Glutamatergic neuron (in vitro differentiated cells): ENCODE measurements around the gene NUDT16L1. TPM values are rescaled to one million over a fixed set of nuclear protein-coding genes. Genes with fewer than 3 reads are reported as not detected.

ENCODE experiments used
- DNase-seq: peaks from one replicate; pipeline ENCODE4 v3.0.0; 2022
- H3K27ac Mint-ChIP-seq: one replicate; pipeline ENCODE4 v1.8.0; 2020; ENCODE audit warnings: mild to moderate bottlenecking, mixed read lengths, inconsistent platforms; ENCODE audit not compliant: unreplicated experiment
- H3K27me3 Mint-ChIP-seq: one replicate; pipeline ENCODE4 v1.8.0; 2020; ENCODE audit warnings: mild to moderate bottlenecking, moderate library complexity, mixed read lengths, inconsistent platforms; ENCODE audit not compliant: unreplicated experiment
- H3K36me3 Mint-ChIP-seq: one replicate; pipeline ENCODE4 v1.8.0; 2020; ENCODE audit warnings: mild to moderate bottlenecking, mixed read lengths, inconsistent platforms; ENCODE audit not compliant: unreplicated experiment
- H3K4me1 Mint-ChIP-seq: one replicate; pipeline ENCODE4 v1.8.0; 2020; ENCODE audit warnings: mild to moderate bottlenecking, low read depth, mixed read lengths, inconsistent platforms; ENCODE audit not compliant: unreplicated experiment
- H3K4me3 Mint-ChIP-seq: one replicate; pipeline ENCODE4 v1.8.0; 2020; ENCODE audit warnings: mild to moderate bottlenecking, mixed read lengths, inconsistent platforms; ENCODE audit not compliant: unreplicated experiment
- H3K9me3 Mint-ChIP-seq: one replicate; pipeline ENCODE4 v1.8.0; 2020; ENCODE audit warnings: mild to moderate bottlenecking, moderate library complexity, mixed read lengths, inconsistent platforms; ENCODE audit not compliant: unreplicated experiment
- total RNA-seq: library from RNA; stranded (reverse); fragmentation: NEBNext Ultra II Directional; extraction: Animal tissue kit (Norgen Biotek cat#: 25700); gene quantifications from one replicate; pipeline ENCODE4 v1.2.1, GENCODE V29; 2021; ENCODE audit not compliant: unreplicated experiment
- TF ChIP-seq, protein P1 (sequence below): fragments of 200-600 bp; sonication (generic); IDR thresholded peaks from one replicate; pipeline ENCODE4 v1.5.0; 2021; ENCODE audit not compliant: partially characterized antibody, unreplicated experiment

NUDT16L1 gene
- total RNA-seq, 1 donor from 2014 or later = 34.3 TPM

DNA sequence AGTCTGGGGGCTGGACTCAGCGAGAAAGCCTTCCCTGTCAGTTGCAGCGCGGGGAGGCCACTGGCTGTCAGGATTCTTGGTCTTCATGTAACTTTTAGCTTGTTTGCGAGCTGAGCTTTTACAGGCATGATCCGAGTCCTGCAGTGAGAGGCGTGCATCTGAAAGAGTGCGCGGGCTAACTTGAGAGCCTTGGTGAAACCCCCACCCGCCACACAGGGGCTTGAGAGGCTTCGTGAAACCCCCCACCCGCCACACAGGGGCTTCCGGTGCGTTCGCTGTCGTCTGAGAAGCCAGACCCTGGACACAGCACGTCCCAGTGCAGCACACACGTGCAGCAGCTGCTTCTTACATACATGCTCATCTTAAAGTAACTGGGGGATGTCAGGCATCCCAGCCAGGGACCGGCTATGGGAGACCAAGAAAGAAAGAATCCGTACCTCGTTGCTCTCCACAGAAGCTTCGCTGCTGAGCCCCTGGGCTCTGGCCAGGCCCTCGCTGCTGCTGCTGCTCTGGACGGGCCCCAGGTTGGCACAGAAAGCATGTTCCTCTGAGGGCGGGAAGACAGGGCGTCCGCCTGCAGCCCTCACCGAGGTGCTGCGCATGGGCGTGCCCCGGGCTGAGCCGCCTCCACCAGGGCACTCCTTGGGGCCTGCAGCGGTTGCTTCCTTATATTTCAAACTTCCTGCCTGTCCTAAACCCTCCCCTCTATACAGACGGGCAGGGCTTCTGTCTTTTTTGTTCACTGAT lies 7.8 kb downstream of the NUDT16L1 start:
- DNase-seq = no peak
- TF ChIP-seq, protein P1, sequence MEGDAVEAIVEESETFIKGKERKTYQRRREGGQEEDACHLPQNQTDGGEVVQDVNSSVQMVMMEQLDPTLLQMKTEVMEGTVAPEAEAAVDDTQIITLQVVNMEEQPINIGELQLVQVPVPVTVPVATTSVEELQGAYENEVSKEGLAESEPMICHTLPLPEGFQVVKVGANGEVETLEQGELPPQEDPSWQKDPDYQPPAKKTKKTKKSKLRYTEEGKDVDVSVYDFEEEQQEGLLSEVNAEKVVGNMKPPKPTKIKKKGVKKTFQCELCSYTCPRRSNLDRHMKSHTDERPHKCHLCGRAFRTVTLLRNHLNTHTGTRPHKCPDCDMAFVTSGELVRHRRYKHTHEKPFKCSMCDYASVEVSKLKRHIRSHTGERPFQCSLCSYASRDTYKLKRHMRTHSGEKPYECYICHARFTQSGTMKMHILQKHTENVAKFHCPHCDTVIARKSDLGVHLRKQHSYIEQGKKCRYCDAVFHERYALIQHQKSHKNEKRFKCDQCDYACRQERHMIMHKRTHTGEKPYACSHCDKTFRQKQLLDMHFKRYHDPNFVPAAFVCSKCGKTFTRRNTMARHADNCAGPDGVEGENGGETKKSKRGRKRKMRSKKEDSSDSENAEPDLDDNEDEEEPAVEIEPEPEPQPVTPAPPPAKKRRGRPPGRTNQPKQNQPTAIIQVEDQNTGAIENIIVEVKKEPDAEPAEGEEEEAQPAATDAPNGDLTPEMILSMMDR = no peak
- H3K4me1 Mint-ChIP-seq = peaks cover 2% of the 10 kb centered on the region
- H3K4me3 Mint-ChIP-seq = no peak overlapping the region
- peaks cover 7% of the 10 kb centered on the region for H3K9me3 Mint-ChIP-seq
- peaks cover 5% of the 10 kb centered on the region for H3K27me3 Mint-ChIP-seq
- H3K27ac Mint-ChIP-seq = no peak overlapping the region
- peaks cover 7% of the 10 kb centered on the region for H3K36me3 Mint-ChIP-seq

DNA sequence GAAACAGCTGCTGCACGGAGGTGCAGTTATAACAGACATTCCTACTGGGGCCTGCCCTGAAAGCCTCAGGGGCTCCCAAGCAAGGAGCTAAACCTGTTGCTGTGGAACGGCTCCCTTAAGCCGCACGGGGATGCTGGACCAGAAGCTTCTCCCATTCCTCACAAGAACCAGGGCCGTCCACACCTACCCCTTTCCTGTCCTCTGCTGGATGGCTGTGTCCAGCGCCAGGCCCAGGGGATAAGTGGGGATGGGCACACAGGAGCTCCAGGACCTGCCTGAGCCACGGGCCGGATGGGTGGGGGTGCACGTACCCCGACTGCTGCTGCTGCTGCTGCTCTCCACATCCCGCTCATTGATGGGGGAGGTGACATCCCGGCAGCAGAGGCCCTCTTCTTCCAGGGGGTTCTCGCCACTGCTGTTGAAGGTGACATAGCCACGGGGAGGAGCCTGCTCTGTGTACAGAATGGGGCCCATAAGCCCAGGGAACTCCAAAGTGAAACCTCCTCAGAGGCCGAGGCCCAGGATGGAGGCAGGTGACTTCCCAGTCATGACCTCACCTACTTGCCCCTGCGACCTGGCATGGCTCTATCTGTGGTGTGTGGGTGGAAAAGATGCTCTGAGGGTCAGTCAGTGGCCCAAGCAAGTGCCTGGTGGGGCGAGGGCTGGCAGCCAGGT lies 8.6 kb downstream of the NUDT16L1 start:
- Mint-ChIP-seq H3K4me1 (peaks cover 7% of the 10 kb centered on the region), H3K36me3 (peaks cover 7% of the 10 kb centered on the region), H3K27me3 (peaks cover 10% of the 10 kb centered on the region), H3K4me3 (no peak overlapping the region), H3K27ac (no peak overlapping the region), H3K9me3 (peaks cover 13% of the 10 kb centered on the region)
- TF ChIP-seq, protein P1 = no peak
- DNase-seq = no peak

DNA sequence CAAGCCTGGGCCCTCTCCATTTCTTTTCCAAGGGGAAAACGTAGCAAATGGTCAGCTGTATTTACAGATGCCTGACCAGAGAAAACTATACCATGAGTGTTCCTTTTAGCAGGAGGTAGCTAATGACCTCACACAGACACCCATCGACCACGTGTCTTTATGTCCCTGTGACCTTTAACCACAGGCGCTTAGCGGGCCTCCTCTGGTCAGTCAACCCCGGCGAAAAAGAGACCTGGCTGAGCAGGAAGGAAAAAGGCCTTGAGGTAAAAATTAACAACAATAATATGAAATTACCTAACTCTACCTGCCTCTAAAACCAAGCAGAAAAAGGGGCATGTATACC lies 9.1 kb downstream of the NUDT16L1 start:
- Mint-ChIP-seq H3K9me3 (peaks cover 14% of the 10 kb centered on the region), H3K36me3 (peaks cover 7% of the 10 kb centered on the region), H3K27ac (no peak overlapping the region), H3K27me3 (peaks cover 14% of the 10 kb centered on the region), H3K4me3 (no peak overlapping the region), H3K4me1 (peaks cover 10% of the 10 kb centered on the region)
- TF ChIP-seq, protein P1 = no peak
- DNase-seq = no peak

DNA sequence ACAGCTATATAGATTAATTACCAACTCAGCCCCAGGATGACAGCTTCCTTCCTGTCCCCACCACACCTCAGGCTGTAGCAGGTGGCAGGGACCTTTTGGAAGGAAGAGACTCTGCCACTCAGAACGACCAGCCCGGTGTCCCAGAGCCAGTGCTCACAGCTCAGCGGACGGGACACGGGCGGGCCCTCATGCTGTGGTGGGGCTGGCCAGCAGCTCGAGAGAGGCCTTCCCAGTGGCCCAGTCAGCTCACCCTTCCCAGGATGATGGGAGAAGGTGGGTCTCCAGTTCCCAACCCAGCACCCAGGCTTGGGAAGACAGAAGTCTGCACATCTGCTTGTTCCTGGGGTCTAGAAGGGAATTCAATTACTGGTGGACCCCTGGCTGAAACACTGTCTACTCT lies 10.5 kb downstream of the NUDT16L1 start:
- Mint-ChIP-seq H3K4me1 (peaks cover 12% of the 10 kb centered on the region), H3K36me3 (peaks cover 7% of the 10 kb centered on the region), H3K9me3 (peaks cover 16% of the 10 kb centered on the region), H3K4me3 (no peak overlapping the region), H3K27ac (no peak overlapping the region), H3K27me3 (peaks cover 17% of the 10 kb centered on the region)
- TF ChIP-seq, protein P1 = no peak
- DNase-seq = no peak

DNA sequence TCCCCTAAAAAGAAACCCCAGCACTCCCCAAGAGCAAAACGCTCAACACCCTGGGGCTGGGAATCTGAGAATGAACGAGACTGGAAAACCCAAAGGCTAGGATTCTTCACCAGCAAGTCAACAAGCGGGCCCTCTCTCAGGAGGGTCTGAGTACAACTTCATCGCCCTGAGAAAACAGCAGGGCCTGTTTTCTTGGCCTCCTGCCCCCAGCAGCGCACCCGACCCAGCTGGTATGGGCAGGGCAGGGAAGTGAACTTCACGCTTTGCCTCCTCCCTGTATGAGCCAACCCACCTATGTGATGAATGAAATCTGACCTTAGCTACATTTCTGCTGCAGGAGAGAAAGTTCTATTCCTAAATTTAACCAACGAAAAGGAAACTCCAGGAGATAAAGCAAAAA lies 11.1 kb downstream of the NUDT16L1 start:
- TF ChIP-seq, protein P1 = no peak
- Mint-ChIP-seq H3K4me3 (no peak overlapping the region), H3K9me3 (peaks cover 14% of the 10 kb centered on the region), H3K27me3 (peaks cover 16% of the 10 kb centered on the region), H3K27ac (peak overlapping the region; percentile 59), H3K36me3 (peaks cover 4% of the 10 kb centered on the region), H3K4me1 (peaks cover 12% of the 10 kb centered on the region)
- no peak for DNase-seq
